ENCODE results near the gene TMEM92.

Gene TMEM92

DNA sequence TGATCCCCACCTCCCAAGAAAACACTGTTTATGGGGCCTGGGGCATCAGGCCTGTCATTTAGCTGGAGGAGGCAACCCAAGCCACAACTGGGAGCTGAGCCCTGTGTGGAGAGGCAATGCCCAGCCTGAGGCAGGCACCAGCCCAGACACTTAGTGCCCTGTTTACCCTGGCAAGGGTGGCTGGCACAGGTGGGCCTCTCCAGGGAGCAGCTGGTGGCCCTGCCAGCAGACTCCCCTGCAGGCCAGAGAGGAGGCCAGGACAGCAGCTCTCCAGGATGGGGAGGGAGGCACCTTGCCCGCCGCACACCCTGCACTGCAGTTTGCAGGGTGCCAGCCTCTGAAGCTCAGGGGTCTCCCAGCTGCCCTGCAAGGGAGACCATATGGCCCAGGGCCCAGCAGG lies 9.1 kb upstream of the TMEM92 start:
- TF ChIP-seq, protein P1, sequence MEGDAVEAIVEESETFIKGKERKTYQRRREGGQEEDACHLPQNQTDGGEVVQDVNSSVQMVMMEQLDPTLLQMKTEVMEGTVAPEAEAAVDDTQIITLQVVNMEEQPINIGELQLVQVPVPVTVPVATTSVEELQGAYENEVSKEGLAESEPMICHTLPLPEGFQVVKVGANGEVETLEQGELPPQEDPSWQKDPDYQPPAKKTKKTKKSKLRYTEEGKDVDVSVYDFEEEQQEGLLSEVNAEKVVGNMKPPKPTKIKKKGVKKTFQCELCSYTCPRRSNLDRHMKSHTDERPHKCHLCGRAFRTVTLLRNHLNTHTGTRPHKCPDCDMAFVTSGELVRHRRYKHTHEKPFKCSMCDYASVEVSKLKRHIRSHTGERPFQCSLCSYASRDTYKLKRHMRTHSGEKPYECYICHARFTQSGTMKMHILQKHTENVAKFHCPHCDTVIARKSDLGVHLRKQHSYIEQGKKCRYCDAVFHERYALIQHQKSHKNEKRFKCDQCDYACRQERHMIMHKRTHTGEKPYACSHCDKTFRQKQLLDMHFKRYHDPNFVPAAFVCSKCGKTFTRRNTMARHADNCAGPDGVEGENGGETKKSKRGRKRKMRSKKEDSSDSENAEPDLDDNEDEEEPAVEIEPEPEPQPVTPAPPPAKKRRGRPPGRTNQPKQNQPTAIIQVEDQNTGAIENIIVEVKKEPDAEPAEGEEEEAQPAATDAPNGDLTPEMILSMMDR (IDR thresholded peaks at IDR 0.05; ENCODE audit: borderline replicate concordance, control extremely low read depth, extremely low read depth, insufficient read depth, missing control alignments): no peak
- in situ Hi-C loops (cut with MboI; ENCODE audit: low sequenced_read_pairs, unreplicated experiment): loop anchor here (10.0 kb wide), 1 partner anchor 50 kb away; no protein-coding TSS in a partner anchor
- peak; percentile 14 for DNase-seq (ENCODE audit: low spot score)

DNA sequence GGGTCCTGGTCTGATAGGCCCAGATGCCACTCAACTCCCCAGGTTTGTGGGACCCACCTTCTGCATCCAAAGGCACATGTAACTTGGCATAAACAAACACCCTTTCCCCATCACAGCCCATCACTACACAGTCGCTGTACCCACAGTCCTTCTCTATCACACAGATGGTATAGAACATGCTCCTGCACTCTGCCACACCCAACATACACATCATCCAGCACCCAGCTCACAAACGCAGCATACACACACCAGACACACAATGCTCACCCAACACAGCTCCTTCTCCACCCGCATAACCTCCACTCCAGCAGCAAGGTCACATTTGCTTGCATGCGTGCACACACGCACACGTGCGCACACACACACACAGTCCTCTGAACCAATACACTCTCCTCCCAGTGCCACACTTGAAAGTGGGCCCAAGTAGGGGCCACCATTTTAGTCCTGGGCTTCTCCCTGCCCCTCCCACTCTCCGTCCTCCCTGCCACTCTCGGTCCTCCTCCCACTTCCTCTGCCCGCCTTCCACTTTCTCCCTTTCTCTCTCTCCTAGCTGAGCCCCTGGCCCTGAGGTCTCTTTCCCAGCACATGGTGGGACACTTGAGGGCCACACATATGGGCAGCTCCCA lies 8.5 kb upstream of the TMEM92 start:
- peak; percentile 30 for DNase-seq (ENCODE audit: low spot score)

DNA sequence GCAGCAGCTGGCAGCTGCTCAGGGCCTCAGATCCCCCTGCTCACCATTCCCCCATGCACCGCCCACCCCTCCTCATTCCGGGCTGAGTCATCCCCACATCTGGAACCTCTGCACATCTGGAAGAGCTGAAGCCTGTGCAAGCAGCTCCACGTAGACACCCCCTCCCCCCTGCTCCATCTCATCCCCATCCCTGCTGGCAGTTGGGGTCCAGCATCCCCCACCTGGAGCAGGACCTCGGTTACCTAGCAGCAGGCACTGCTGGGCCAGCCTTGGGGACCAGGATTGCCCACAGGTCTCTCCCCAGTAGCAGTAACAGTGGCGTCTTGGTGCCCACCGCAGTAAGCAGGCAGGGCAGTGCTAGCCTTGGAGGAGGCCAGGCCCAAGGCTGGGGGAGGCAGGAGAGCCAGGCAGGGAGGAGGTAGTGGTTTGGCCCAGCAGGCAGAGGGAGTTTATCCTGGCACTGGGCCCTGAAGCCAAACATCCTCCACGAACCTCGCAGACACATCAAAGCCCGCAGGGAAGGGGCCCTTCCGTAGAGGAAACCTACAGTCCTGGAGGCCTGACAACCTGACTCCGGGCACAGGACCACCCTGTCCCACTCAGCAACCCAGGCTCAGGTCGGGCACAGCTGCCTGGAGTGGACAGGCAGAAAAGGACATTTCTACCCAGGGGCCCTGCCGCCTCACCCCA lies 7.7 kb upstream of the TMEM92 start:
- peak; percentile 15 for DNase-seq (ENCODE audit: low spot score)
- in situ Hi-C loops (cut with MboI; ENCODE audit: low sequenced_read_pairs, unreplicated experiment): loop anchor here (10.0 kb wide), 1 partner anchor 52 kb away; no protein-coding TSS in a partner anchor

More for the DNA sequence above, 8.5 kb upstream of the TMEM92 start:
- TF ChIP-seq, protein P1 (IDR thresholded peaks at IDR 0.05; ENCODE audit: borderline replicate concordance, control extremely low read depth, extremely low read depth, insufficient read depth, missing control alignments): no peak
- in situ Hi-C loops (cut with MboI; ENCODE audit: low sequenced_read_pairs, unreplicated experiment): loop anchor here (10.0 kb wide), 1 partner anchor 51 kb away; no protein-coding TSS in a partner anchor

DNA sequence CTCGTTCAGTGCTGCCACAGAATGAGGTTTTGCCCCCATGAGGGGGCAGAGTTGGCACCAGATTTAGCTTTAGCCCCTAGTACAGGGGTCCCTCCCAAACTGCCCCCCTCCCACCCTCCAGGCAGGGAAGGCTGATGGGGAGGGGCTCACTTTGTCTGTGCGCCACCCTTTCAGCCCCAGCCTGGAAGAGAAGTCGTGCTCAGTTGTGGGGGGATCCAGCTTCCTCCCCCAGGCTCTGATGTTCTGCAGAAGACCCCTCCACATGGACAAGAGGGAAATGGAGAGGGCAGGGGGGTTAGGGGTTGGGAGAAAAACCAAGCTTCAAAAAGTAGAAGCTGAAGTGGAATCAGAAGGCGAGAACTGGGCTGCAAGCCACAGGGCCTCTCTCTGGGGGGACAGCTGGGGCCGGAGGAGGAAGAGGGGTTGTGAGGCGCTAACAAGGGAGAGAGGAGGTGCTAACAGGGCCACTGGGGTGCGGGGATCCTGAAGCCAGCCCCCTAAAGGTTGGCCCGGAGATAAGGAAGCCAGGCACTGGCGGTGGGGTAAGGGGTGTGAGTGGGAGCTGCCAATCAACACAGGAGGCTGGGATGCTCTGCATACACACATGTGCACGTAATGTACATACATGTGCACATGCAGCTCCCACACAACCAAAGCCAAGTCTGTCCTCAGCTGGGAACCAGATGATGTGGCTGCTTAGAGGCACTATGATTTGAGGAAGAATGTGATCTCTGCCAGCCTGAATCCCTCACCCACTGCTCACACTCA lies 7.0 kb upstream of the TMEM92 start:
- in situ Hi-C loops (cut with MboI; ENCODE audit: low sequenced_read_pairs, unreplicated experiment): loop anchor here (10.0 kb wide), 1 partner anchor 52 kb away; no protein-coding TSS in a partner anchor
- peak; percentile 20 for DNase-seq (ENCODE audit: low spot score)
- TF ChIP-seq, protein P1 (IDR thresholded peaks at IDR 0.05; ENCODE audit: borderline replicate concordance, control extremely low read depth, extremely low read depth, insufficient read depth, missing control alignments): no peak

More for the DNA sequence above, 7.7 kb upstream of the TMEM92 start:
- TF ChIP-seq, protein P1 (IDR thresholded peaks at IDR 0.05; ENCODE audit: borderline replicate concordance, control extremely low read depth, extremely low read depth, insufficient read depth, missing control alignments): no peak

DNA sequence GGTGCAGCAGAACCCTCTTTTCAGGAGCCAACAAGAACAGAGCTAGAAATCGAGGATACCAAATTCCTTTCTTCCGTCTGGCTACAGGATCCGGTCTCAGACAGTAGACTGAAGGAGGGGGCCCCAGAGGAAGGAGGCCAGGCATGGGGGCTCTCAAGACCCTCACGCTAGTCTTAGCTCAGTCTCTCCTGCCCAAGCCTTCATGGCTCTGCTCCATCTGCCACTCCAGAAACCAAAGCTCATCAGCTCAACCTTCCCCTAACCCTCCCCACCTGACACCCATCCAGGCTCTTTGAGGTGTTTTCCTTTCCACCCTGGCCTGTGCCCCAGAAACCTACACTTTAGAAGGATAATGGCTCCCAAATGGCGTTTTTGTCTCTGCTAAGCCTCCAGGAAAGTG lies 6.2 kb upstream of the TMEM92 start:
- in situ Hi-C loops (cut with MboI; ENCODE audit: low sequenced_read_pairs, unreplicated experiment): loop anchor here (10.0 kb wide), 1 partner anchor 53 kb away; no protein-coding TSS in a partner anchor
- no peak for DNase-seq (ENCODE audit: low spot score)
- TF ChIP-seq, protein P1 (IDR thresholded peaks at IDR 0.05; ENCODE audit: borderline replicate concordance, control extremely low read depth, extremely low read depth, insufficient read depth, missing control alignments): no peak

DNA sequence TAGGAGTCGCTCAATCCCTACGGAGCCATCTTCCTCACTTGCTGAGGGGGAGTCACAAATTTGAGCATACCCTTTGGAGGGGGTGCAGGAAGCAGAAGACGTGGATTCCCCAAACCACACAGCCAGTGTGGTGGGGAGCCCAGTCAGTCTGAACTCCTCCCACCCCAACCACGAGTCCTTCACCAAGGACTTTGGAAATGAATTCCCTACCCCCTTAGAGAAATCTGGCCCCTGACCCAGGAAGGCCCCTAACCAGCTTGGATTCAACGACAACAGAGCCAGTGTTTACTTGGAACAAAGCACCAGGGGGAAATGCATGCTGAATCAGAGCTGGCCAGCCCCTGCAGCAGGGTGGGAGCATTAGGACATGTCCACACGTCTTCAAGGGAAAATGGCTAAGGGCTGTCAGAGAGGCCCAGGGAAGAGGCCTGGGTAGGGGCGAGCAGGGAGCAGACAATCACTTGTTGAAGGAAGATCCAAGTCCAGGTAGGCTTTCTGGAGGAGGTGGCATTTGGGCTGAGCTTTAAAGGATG lies 5.5 kb upstream of the TMEM92 start:
- DNase-seq (ENCODE audit: low spot score): peak; percentile 19
- in situ Hi-C loops (cut with MboI; ENCODE audit: low sequenced_read_pairs, unreplicated experiment): loop anchor here (10.0 kb wide), 1 partner anchor 54 kb away; no protein-coding TSS in a partner anchor
- TF ChIP-seq, protein P1 (IDR thresholded peaks at IDR 0.05; ENCODE audit: borderline replicate concordance, control extremely low read depth, extremely low read depth, insufficient read depth, missing control alignments): no peak
